CD8-positive, alpha-beta memory T cell (primary cell): ENCODE results near the gene NUP58. TPM values are rescaled to one million over a fixed set of nuclear protein-coding genes. Genes with fewer than 3 reads are reported as not detected.
"Not testable (repeated sequence)": the region's sequence is repeated elsewhere in the genome, so short reads cannot be mapped to it uniquely, and the experiment has no call there.

Experiments
- CTCF ChIA-PET: fragments of 350-600 bp; sonication (Branson Sonifier 250); formaldehyde crosslinking; loops from one replicate; lab custom pipeline; 2021; ENCODE audit warnings: antibody characterized with exemption; lab: Charles Lee
- POLR2A ChIA-PET: fragments of 350-600 bp; sonication (Branson Sonifier 250); formaldehyde crosslinking; loops from one replicate; lab custom pipeline; 2021; ENCODE audit warnings: antibody characterized with exemption; lab: Charles Lee
- DNase-seq, 5 donors: peaks; one replicate each; pipeline versions ENCODE4 v3.0.0 to v3.0.0-alpha.2; 2020 to 2022; ENCODE audit warnings: mixed read lengths in 1 of 5
- H3K27ac ChIP-seq: one replicate; pipeline ENCODE4 v1.7.0; 2013; ENCODE audit warnings: low read depth, mild to moderate bottlenecking, low read length, moderate library complexity
- H3K27me3 ChIP-seq: 2 replicates; pipeline ENCODE4 v1.7.0; 2013; ENCODE audit warnings: low read length, mild to moderate bottlenecking; ENCODE audit not compliant: insufficient read depth, poor library complexity, severe bottlenecking
- H3K36me3 ChIP-seq: 2 replicates; pipeline ENCODE4 v1.7.0; 2013; ENCODE audit warnings: mild to moderate bottlenecking, low read length, moderate library complexity; ENCODE audit not compliant: insufficient read depth
- H3K4me1 ChIP-seq: 2 replicates; pipeline ENCODE4 v1.7.0; 2013; ENCODE audit warnings: mild to moderate bottlenecking, low read length, moderate library complexity; ENCODE audit not compliant: insufficient read depth
- H3K4me3 ChIP-seq: 2 replicates; pipeline ENCODE4 v1.7.0; 2013; ENCODE audit warnings: mild to moderate bottlenecking, low read length
- H3K9me3 ChIP-seq: 2 replicates; pipeline ENCODE4 v1.7.0; 2013; ENCODE audit warnings: mild to moderate bottlenecking, low read length
- H3K27ac Mint-ChIP-seq, 8 donors: one replicate each; pipeline ENCODE4 v1.8.0; 2020 to 2021; ENCODE audit warnings: mixed read lengths in 8 of 8, mild to moderate bottlenecking in 6 of 8, inconsistent platforms in 3 of 8, moderate library complexity in 3 of 8
- H3K27me3 Mint-ChIP-seq, 2 donors: one replicate each; pipeline ENCODE4 v1.8.0; 2020 to 2021; ENCODE audit warnings: mixed read lengths in 2 of 2, mild to moderate bottlenecking in 1 of 2, moderate library complexity in 1 of 2
- H3K36me3 Mint-ChIP-seq, 3 donors: one replicate each; pipeline ENCODE4 v1.8.0; 2020 to 2021; ENCODE audit warnings: mixed read lengths in 3 of 3, inconsistent platforms in 1 of 3, mild to moderate bottlenecking in 1 of 3
- H3K4me1 Mint-ChIP-seq, 3 donors: one replicate each; pipeline ENCODE4 v1.8.0; 2020 to 2021; ENCODE audit warnings: mixed read lengths in 3 of 3, inconsistent platforms in 1 of 3, mild to moderate bottlenecking in 1 of 3
- H3K4me3 Mint-ChIP-seq, 7 donors: one replicate each; pipeline ENCODE4 v1.8.0; 2020 to 2021; ENCODE audit warnings: mixed read lengths in 7 of 7, mild to moderate bottlenecking in 6 of 7, moderate library complexity in 4 of 7, inconsistent platforms in 2 of 7
- H3K9me3 Mint-ChIP-seq, 5 donors: one replicate each; pipeline ENCODE4 v1.8.0; 2020 to 2022; ENCODE audit warnings: mixed read lengths in 5 of 5, mild to moderate bottlenecking in 3 of 5, moderate library complexity in 2 of 5, inconsistent platforms in 1 of 5
- polyA plus RNA-seq: library from polyadenylated mRNA; unstranded; fragments of 300-500 nt; fragmentation: Illumina TruSeq; gene quantifications from one replicate; pipeline ENCODE4 v1.2.3, GENCODE V29; 2021
- total RNA-seq, 2 experiments: library from RNA; stranded (reverse); gene quantifications; one replicate each; pipeline ENCODE4 v1.2.3, GENCODE V29; 2021

NUP58 gene
- total and polyA plus RNA-seq, 3 experiments from 2014 or later = 14.5 to 124 (median 123) TPM

DNA sequence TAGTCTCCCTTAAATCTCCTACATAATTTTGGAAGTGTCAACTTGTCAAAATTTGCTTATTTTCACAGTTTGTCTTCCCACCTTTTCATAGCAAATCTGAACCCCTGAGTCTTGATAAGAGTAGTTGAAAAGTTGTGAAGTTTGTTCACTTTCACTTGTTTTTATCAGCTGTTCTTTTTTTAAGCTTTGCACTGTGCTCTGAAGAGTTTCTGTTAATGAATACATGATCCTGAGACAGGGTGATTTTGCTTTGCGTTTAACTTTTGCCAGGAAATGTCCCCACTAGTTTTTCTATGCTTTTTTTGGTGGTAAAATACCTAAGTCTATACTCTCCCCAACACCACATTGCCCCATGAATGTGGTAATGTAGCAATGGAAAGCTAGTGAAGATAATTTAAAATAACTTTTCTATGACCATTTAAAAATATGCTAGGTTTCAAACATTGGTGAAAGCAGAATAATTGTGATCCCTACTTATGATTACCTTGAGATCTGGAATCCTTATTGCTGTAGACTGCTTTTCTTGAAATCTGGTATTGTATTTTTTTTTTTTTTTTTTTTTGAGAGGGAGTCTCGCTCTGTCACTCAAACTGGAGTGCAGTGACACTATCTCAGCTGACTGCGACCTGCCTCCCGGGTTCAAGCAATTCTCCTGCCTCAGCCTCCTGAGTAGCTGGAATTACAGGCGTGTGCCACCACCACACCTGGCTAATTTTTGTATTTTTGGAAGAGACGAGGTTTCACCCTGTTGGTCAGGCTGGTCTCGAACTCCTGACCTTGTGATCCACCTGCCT, 5.4 kb downstream of the NUP58 start:
- H3K4me3 ChIP-seq = no peak overlapping the region
- H3K4me3 Mint-ChIP-seq = peak overlapping the region in 1 of 7 donors; percentile 38
- ChIA-PET CTCF (no interaction called here), POLR2A (no interaction called here)
- DNase-seq = no peak
- peaks cover 0 to under 1% of the 10 kb centered on the region in 2 donors for H3K27me3 Mint-ChIP-seq
- no peaks in the 10 kb centered on the region for H3K27me3 ChIP-seq
- peaks cover 10% of the 10 kb centered on the region for H3K4me1 ChIP-seq
- H3K9me3 Mint-ChIP-seq = no peaks in the 10 kb centered on the region
- no peak overlapping the region for H3K27ac ChIP-seq
- H3K9me3 ChIP-seq = no peaks in the 10 kb centered on the region
- H3K36me3 ChIP-seq = peaks cover 31% of the 10 kb centered on the region
- H3K27ac Mint-ChIP-seq = peak overlapping the region in 7 of 8 donors; percentile 29 to 79 (median 61)
- peaks cover 45 to 56% (median 51%) of the 10 kb centered on the region in 3 donors for H3K4me1 Mint-ChIP-seq
- peaks cover 5 to 59% (median 21%) of the 10 kb centered on the region in 3 donors for H3K36me3 Mint-ChIP-seq

DNA sequence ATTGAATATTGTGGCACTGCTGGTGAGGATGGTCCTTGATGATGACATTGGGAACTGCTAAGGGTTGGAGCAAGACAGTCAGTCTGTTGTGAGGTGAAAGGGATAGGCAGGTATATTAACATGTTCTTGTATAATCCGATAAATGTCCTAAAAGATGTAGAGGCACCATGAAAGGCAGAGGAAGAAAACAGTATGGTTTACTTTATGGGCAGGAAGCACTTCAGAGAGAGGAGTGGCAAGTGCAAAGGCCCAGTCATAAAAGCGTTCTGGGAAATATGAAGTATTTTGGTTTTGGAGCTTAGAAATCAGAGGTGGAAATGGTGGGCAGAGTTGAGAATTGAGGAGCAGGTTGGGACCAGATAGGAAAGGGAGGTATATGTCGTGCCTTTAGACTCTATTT, 9.5 kb downstream of the NUP58 start:
- Mint-ChIP-seq H3K36me3 (peaks cover 7 to 72% (median 23%) of the 10 kb centered on the region in 3 donors), H3K9me3 (no peaks in the 10 kb centered on the region), H3K27me3 (peaks cover 0 to 2% of the 10 kb centered on the region in 2 donors), H3K27ac (peak overlapping the region in 1 of 8 donors; percentile 26), H3K4me3 (no peak overlapping the region), H3K4me1 (peaks cover 17 to 28% (median 19%) of the 10 kb centered on the region in 3 donors)
- Histone ChIP-seq H3K27me3 (no peaks in the 10 kb centered on the region), H3K36me3 (peaks cover 26% of the 10 kb centered on the region), H3K4me1 (no peaks in the 10 kb centered on the region), H3K27ac (no peak overlapping the region), H3K4me3 (no peak overlapping the region), H3K9me3 (no peaks in the 10 kb centered on the region)
- no peak for DNase-seq
- CTCF ChIA-PET = no interaction called here
- POLR2A ChIA-PET = no interaction called here

DNA sequence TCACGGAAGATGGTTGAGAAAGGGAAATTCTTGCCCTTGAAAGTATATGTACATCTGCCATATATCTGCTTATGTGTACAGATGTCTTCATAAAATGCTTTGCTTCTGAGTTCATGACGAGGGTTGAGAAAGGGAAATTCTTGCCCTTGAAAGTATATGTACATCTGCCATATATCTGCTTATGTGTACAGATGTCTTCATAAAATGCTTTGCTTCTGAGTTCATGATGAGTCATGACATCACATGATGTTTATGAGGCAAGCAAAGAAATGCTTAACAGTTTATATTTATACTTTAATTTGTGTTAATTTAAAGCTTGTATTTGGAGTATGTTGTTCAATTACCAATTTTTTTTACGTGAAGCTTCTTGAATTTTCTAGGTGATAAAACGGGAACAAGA, 17.5 kb downstream of the NUP58 start:
- CTCF ChIA-PET, POLR2A ChIA-PET: not testable (repeated sequence)

DNA sequence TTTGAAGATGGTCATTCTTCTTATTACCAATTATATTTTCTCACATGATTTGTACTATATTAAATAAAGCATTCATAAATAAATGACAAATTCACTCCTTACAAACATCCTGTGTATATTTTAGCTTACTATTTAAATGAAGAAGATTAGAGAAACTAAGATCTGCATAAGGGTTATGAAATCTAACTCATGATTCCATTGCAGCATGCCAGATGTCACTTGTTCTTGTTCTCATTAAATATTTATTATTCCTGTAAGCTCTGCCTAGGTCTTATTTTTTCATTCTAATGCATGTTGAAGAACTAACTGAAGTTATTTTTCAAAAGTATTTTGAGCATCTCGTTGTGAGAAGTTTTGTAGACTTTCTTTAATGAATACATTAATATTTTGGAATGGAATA, 18.3 kb downstream of the NUP58 start:
- H3K4me3 Mint-ChIP-seq = no peak overlapping the region
- H3K27ac ChIP-seq = no peak overlapping the region
- ChIA-PET CTCF (no interaction called here), POLR2A (no interaction called here)
- no peaks in the 10 kb centered on the region for H3K9me3 Mint-ChIP-seq
- peaks cover 0 to 14% (median 4%) of the 10 kb centered on the region in 3 donors for H3K4me1 Mint-ChIP-seq
- peaks cover 0 to 72% (median 16%) of the 10 kb centered on the region in 3 donors for H3K36me3 Mint-ChIP-seq
- no peaks in the 10 kb centered on the region for H3K27me3 Mint-ChIP-seq
- H3K27ac Mint-ChIP-seq = no peak overlapping the region
- H3K27me3 ChIP-seq = no peaks in the 10 kb centered on the region
- H3K4me1 ChIP-seq = no peaks in the 10 kb centered on the region
- no peaks in the 10 kb centered on the region for H3K9me3 ChIP-seq
- no peak for DNase-seq
- no peak overlapping the region for H3K4me3 ChIP-seq
- peaks cover 19% of the 10 kb centered on the region for H3K36me3 ChIP-seq

More for the DNA sequence above, 17.5 kb downstream of the NUP58 start:
- H3K27ac Mint-ChIP-seq, H3K4me1 ChIP-seq, H3K9me3 Mint-ChIP-seq, H3K27me3 ChIP-seq, H3K4me3 ChIP-seq, H3K27me3 Mint-ChIP-seq, DNase-seq, H3K27ac ChIP-seq, H3K9me3 ChIP-seq, H3K4me3 Mint-ChIP-seq: not testable (repeated sequence)
- H3K4me1 Mint-ChIP-seq = peaks cover 0 to 14% (median 4%) of the 10 kb centered on the region in 3 donors
- peaks cover 0 to 70% (median 16%) of the 10 kb centered on the region in 3 donors for H3K36me3 Mint-ChIP-seq
- H3K36me3 ChIP-seq = peaks cover 19% of the 10 kb centered on the region

DNA sequence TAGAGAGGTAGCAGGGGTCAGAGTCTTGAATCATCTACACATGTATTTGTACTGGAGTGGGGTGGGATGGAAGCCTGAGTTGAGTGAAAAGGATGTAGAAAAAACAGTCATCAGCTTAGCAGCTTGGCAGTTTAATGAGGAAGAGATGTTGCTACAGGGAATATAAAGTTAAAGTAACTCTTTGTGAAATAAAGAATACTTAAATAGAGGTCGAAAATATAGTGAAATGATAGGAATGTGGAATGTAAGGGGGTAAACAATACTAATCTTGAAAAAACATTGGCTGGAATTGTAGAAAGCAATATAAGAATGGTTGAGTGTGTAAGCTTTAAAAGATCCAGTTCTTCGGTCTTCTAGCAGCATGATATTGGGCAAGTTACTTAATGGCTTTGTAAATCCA, 22.7 kb downstream of the NUP58 start:
- Mint-ChIP-seq H3K27me3 (no peaks in the 10 kb centered on the region), H3K4me3 (no peak overlapping the region), H3K4me1 (no peaks in the 10 kb centered on the region), H3K27ac (peak overlapping the region in 3 of 8 donors; percentile 1 to 87 (median 8)), H3K9me3 (no peaks in the 10 kb centered on the region), H3K36me3 (peaks cover 0 to 70% (median 12%) of the 10 kb centered on the region in 3 donors)
- CTCF ChIA-PET = no interaction called here
- Histone ChIP-seq H3K4me3 (no peak overlapping the region), H3K36me3 (peaks cover 34% of the 10 kb centered on the region), H3K27ac (no peak overlapping the region), H3K9me3 (no peaks in the 10 kb centered on the region), H3K4me1 (no peaks in the 10 kb centered on the region), H3K27me3 (no peaks in the 10 kb centered on the region)
- POLR2A ChIA-PET = no interaction called here
- no peak for DNase-seq

DNA sequence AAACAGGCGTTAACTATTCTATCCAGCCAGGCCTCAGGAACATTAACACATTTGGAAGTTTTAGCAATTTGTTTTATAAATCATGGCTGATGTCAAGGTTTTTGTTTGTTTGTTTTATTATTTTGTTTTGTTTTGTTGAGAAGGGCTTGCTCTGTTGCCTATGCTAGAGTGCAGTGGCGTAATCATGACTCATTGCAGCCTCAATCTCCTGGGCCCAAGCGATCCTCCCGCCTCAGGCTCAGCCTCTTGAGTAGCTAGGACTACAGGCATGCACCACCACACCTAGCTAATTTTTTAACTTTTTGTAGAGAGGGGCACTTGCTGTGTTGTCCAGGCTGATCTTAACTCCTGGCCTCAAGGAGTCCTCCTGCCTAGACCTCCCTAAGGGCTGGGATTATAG, 28.3 kb downstream of the NUP58 start:
- no peaks in the 10 kb centered on the region for H3K9me3 Mint-ChIP-seq
- H3K4me1 ChIP-seq = no peaks in the 10 kb centered on the region
- H3K4me3 ChIP-seq = no peak overlapping the region
- no peak overlapping the region for H3K27ac ChIP-seq
- H3K27me3 Mint-ChIP-seq = no peaks in the 10 kb centered on the region
- H3K27ac Mint-ChIP-seq = peak overlapping the region in 3 of 8 donors; percentile 5 to 52 (median 18)
- H3K36me3 Mint-ChIP-seq = peaks cover 6 to 81% (median 29%) of the 10 kb centered on the region in 3 donors
- H3K36me3 ChIP-seq = peaks cover 60% of the 10 kb centered on the region
- no peaks in the 10 kb centered on the region for H3K9me3 ChIP-seq
- no peaks in the 10 kb centered on the region for H3K27me3 ChIP-seq
- H3K4me3 Mint-ChIP-seq = no peak overlapping the region
- no peak for DNase-seq
- H3K4me1 Mint-ChIP-seq = peaks cover 6 to 23% (median 7%) of the 10 kb centered on the region in 3 donors
- CTCF ChIA-PET = no interaction called here
- POLR2A ChIA-PET = no interaction called here

DNA sequence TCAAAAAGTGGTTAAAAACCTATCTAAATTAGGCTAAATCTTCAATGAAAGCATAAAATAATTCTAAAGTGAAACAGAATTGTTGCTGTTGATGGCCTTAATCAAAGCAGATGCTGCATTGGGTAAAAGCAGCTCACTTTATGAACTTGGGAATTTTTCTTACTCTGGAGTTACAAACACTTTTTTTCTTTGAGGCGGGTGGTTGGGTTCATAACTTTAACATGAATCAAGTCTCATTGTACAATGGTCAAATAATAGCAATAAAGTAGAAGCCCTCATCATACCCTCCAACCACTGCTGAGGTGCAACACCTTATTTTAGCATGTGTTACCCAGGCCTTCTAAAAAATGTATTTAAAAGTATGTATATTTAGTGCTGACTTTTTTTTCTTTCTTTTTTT, 29.1 kb downstream of the NUP58 start:
- no peaks in the 10 kb centered on the region for H3K27me3 Mint-ChIP-seq
- H3K27me3 ChIP-seq = no peaks in the 10 kb centered on the region
- ChIA-PET POLR2A (no interaction called here), CTCF (no interaction called here)
- H3K9me3 Mint-ChIP-seq = no peaks in the 10 kb centered on the region
- H3K4me1 ChIP-seq = no peaks in the 10 kb centered on the region
- H3K27ac Mint-ChIP-seq = no peak overlapping the region
- no peak overlapping the region for H3K4me3 Mint-ChIP-seq
- no peaks in the 10 kb centered on the region for H3K9me3 ChIP-seq
- H3K36me3 Mint-ChIP-seq = peaks cover 6 to 79% (median 27%) of the 10 kb centered on the region in 3 donors
- H3K27ac ChIP-seq = no peak overlapping the region
- H3K4me3 ChIP-seq = no peak overlapping the region
- H3K36me3 ChIP-seq = peaks cover 57% of the 10 kb centered on the region
- peaks cover 6 to 29% (median 7%) of the 10 kb centered on the region in 3 donors for H3K4me1 Mint-ChIP-seq
- no peak for DNase-seq

DNA sequence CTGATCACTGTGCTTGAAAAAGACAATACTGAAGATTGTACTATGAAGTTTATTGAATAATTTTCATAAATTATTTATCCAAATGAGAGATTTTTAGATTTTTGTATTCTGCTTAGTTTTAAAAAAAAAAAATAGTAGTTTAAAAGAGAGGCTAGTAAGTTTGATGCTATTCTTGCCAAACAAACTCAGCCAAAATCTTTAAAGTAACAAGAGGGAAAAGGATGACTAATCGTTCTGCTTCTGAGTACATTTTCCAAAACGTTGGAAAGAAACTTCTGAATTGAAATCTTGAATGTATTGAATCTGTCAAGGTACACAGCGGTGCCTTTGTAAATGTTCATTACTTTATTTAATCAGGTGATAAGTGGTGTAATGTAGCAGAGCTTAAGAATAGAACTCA, 34.4 kb downstream of the NUP58 start:
- Histone ChIP-seq H3K9me3 (no peaks in the 10 kb centered on the region), H3K27ac (no peak overlapping the region), H3K4me3 (no peak overlapping the region), H3K27me3 (no peaks in the 10 kb centered on the region), H3K4me1 (no peaks in the 10 kb centered on the region), H3K36me3 (peaks cover 30% of the 10 kb centered on the region)
- H3K4me3 Mint-ChIP-seq = no peak overlapping the region
- POLR2A ChIA-PET = no interaction called here
- CTCF ChIA-PET = no interaction called here
- H3K4me1 Mint-ChIP-seq = peaks cover 6 to 29% (median 7%) of the 10 kb centered on the region in 3 donors
- H3K27me3 Mint-ChIP-seq = no peaks in the 10 kb centered on the region
- no peak for DNase-seq
- H3K9me3 Mint-ChIP-seq = no peaks in the 10 kb centered on the region
- no peak overlapping the region for H3K27ac Mint-ChIP-seq
- peaks cover 6 to 72% (median 17%) of the 10 kb centered on the region in 3 donors for H3K36me3 Mint-ChIP-seq
